ENCODE results near the gene LASP1. TPM values are rescaled to one million over a fixed set of nuclear protein-coding genes. Genes with fewer than 3 reads are reported as not detected.

LASP1 gene
- polyA plus RNA-seq, 1 of the 3 experiments (the other 2 are of a cell fraction), result 102 TPM

- peaks cover 9 to 42% of the 10 kb centered on the region in 2 experiments; a peak in 2 of 4 replicates for H3K4me1 ChIP-seq (ENCODE audit: control insufficient read depth in 1 of 2, insufficient read depth in 2 of 2, low read depth in 1 of 2, low read length in 1 of 2)
- no peak for DNase-seq
- TF ChIP-seq GATA2 (CRISPR knock-in tag; IDR thresholded peaks at IDR 0.05) (no peak), RXRA (IDR thresholded peaks at IDR 0.05; ENCODE audit: borderline replicate concordance, low read depth) (no peak), RAD21 (IDR thresholded peaks at IDR 0.05; ENCODE audit: low read length) (no peak), PBX3 (IDR thresholded peaks at IDR 0.05) (no peak), RFX5 (IDR thresholded peaks at IDR 0.05; ENCODE audit: low read length) (no peak), FOXJ3 (CRISPR knock-in tag; IDR thresholded peaks at IDR 0.05) (no peak), MEF2A (IDR thresholded peaks at IDR 0.05; ENCODE audit: borderline replicate concordance, low read depth) (no peak), EP300 (IDR thresholded peaks at IDR 0.05; ENCODE audit: borderline replicate concordance in 1 of 2, low read depth in 1 of 2, low read length in 1 of 2) (no peak), ZBTB33 (IDR thresholded peaks at IDR 0.05; ENCODE audit: borderline replicate concordance, low read depth) (no peak), FOXM1 (IDR thresholded peaks at IDR 0.05; ENCODE audit: low read depth) (no peak), POLR2AphosphoS5 (IDR thresholded peaks at IDR 0.05; ENCODE audit: low read depth, low read length) (no peak), NFIC (IDR thresholded peaks at IDR 0.05; ENCODE audit: borderline replicate concordance) (no peak), MAX (IDR thresholded peaks at IDR 0.05; ENCODE audit: low read depth) (no peak), EZH2phosphoT487 (IDR thresholded peaks at IDR 0.05; ENCODE audit: borderline replicate concordance, low read depth) (no peak), RCOR1 (IDR thresholded peaks at IDR 0.05; ENCODE audit: low read length) (no peak), SMC3 (IDR thresholded peaks at IDR 0.05; ENCODE audit: low read depth, low read length) (no peak), REST (IDR thresholded peaks at IDR 0.05; ENCODE audit: low read depth, low read length) (no peak)
- ChIA-PET POLR2A (no interaction called here), CTCF (interaction anchor here (1.8 kb wide), 1 partner anchor 10 kb away, joined by 5 read pairs; no protein-coding TSS in a partner anchor)
- H3K79me2 ChIP-seq (ENCODE audit: insufficient read depth), result peaks cover 17% of the 10 kb centered on the region; the same call in 1 of the 2 replicates
- H3K9me2 ChIP-seq, result no peaks in the 10 kb centered on the region
- H2AFZ ChIP-seq (ENCODE audit: low read depth), result no peak overlapping the region
- H3K4me2 ChIP-seq, result no peak overlapping the region
- 94% methylated on average over 23 of the region's 37 CpGs for WGBS (ENCODE audit: low lambda C conversion rate)
- peaks cover 16% of the 10 kb centered on the region; the same call in 1 of the 2 replicates for H4K20me1 ChIP-seq (ENCODE audit: insufficient read depth)
- H3K9me3 ChIP-seq, result no peaks in the 10 kb centered on the region
- no peak overlapping the region for H3K9ac ChIP-seq
- H3K27me3 ChIP-seq (ENCODE audit: insufficient read depth), result no peaks in the 10 kb centered on the region
- peaks cover 35% of the 10 kb centered on the region for H3F3A ChIP-seq (replicated peaks; ENCODE audit: insufficient read depth)
- no peak overlapping the region for H3K4me3 ChIP-seq (ENCODE audit: low read depth in 2 of 2, low read length in 1 of 2)
- H3K27ac ChIP-seq (ENCODE audit: low read depth in 2 of 2, low read length in 1 of 2), result no peak overlapping the region
- peaks cover 25 to 40% of the 10 kb centered on the region in 2 experiments for H3K36me3 ChIP-seq (replicated peaks in 1 of 2; ENCODE audit: control insufficient read depth in 1 of 2, insufficient read depth in 2 of 2, low read length in 1 of 2)
These were observed 48.5 kb downstream of the LASP1 start for GRCh38 chr17:38918129-38918913.

Data from SK-N-SH (cell line).